HG02798 (cell line): ENCODE measurements around the gene SELENOT.

Source experiments
- ATAC-seq: cut with Tn5 transposase; IDR thresholded peaks from one replicate; pipeline ENCODE4 v1.9.1; 2021; ENCODE audit warnings: mild to moderate bottlenecking; ENCODE audit not compliant: unreplicated experiment, poor library complexity

SELENOT gene

GRCh38 chr3:150653110-150653561, 50.0 kb downstream of the SELENOT start:
- peak; percentile 67 for ATAC-seq

GRCh38 chr3:150656316-150656715, 53.2 kb downstream of the SELENOT start:
- ATAC-seq: no peak

- ATAC-seq: no peak
Observed at GRCh38 chr3:150662410-150663200, 59.5 kb downstream of the SELENOT start.

GRCh38 chr3:150663461-150663860, 60.3 kb downstream of the SELENOT start:
- no peak for ATAC-seq

GRCh38 chr3:150666167-150666566, 63.0 kb downstream of the SELENOT start:
- no peak for ATAC-seq

GRCh38 chr3:150673966-150674365, 70.8 kb downstream of the SELENOT start:
- ATAC-seq: no peak

GRCh38 chr3:150675587-150675986, 72.5 kb downstream of the SELENOT start:
- ATAC-seq: no peak
